GM12891 (cell line): ENCODE results near the gene ARMC8.

Experiments
- DNase-seq: peaks from one replicate; pipeline ENCODE4 v3.0.0; 2011; ENCODE audit warnings: low spot score; ENCODE audit not compliant: insufficient read length
- FAIRE-seq: peaks from 2 replicates; lab custom pipeline; 2011; peaks lifted over from hg19 to GRCh38; lab: Jason Lieb, UNC
- PAX5 ChIP-seq: IDR thresholded peaks from 2 replicates; pipeline ENCODE4 v1.6.1; 2011; ENCODE audit warnings: low read length, moderate library complexity, mild to moderate bottlenecking; ENCODE audit not compliant: insufficient read depth, severe bottlenecking
- POLR2A ChIP-seq: IDR thresholded peaks from 2 replicates; pipeline ENCODE4 v1.6.1; 2011; ENCODE audit warnings: low read depth, low read length, control low read depth
- POLR2AphosphoS5 ChIP-seq: IDR thresholded peaks from 2 replicates; pipeline ENCODE4 v1.6.1; 2011; ENCODE audit warnings: low read depth, low read length, control low read depth
- POU2F2 ChIP-seq: IDR thresholded peaks from 2 replicates; pipeline ENCODE4 v1.6.1; 2011; ENCODE audit warnings: low read depth, mild to moderate bottlenecking, control low read depth, low read length, moderate library complexity
- SPI1 ChIP-seq: IDR thresholded peaks from 2 replicates; pipeline ENCODE4 v1.6.1; 2011; ENCODE audit warnings: low read depth, low read length, control low read depth
- TAF1 ChIP-seq: IDR thresholded peaks from 2 replicates; pipeline ENCODE4 v1.6.1; 2011; ENCODE audit warnings: low read depth, low read length, control low read depth

ARMC8 gene

DNA sequence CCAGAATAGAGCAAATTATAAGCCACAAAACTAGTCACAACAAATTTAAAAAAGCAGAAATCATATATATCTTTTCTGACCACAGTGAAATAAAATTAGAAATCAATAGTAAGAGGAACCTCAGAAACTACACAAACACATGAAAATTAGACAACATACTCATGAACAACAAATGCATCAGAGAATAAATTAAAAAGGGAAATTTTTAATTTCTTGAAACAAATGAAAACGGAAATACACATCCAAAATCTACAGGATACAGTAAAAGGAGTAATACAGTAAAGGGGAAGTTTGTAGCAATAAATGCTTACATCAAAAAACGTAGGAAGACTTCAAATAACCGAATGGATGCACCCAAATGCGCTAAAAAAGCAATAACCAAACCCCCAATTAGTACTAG, 123.4 kb downstream of the ARMC8 start:
- TF ChIP-seq POU2F2 (no peak), POLR2AphosphoS5 (no peak), POLR2A (no peak), SPI1 (no peak), PAX5 (no peak), TAF1 (no peak)
- FAIRE-seq (no peak), DNase-seq (no peak)

- DNase-seq (no peak), FAIRE-seq (no peak)
- TF ChIP-seq TAF1 = no peak
- TF ChIP-seq POU2F2 = no peak
- TF ChIP-seq POLR2A = no peak
- no peak for TF ChIP-seq POLR2AphosphoS5
- TF ChIP-seq PAX5 = no peak
- TF ChIP-seq SPI1 = no peak
Observed at GRCh38 chr3:138314751-138315150, 127.7 kb downstream of the ARMC8 start.

DNA sequence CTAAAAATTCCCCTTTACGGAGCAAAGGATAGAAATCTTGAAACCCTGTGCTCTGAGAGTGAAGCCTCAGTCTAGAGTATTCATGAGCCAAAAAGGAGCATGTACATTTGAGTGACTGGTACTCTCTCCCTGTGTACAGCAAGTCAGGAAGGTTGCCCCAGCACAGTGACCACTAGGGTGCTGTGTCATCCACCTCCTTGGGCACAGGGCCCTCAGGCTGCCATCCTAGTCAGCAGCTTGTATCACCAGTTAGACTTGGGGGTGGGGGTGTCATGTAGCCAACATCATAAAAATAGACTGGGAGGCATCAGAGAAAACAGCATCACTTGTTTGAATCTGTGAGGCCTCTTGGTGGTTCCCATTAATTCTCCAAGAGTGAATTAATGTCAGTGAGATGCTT, 130.6 kb downstream of the ARMC8 start:
- TF ChIP-seq PAX5 (no peak), POLR2A (no peak), POU2F2 (no peak), POLR2AphosphoS5 (no peak), SPI1 (no peak), TAF1 (no peak)
- DNase-seq (no peak), FAIRE-seq (no peak)

- DNase-seq (no peak), FAIRE-seq (no peak)
- no peak for TF ChIP-seq PAX5
- TF ChIP-seq POU2F2 = no peak
- TF ChIP-seq POLR2A = no peak
- no peak for TF ChIP-seq POLR2AphosphoS5
- TF ChIP-seq SPI1 = no peak
Observed at GRCh38 chr3:138323971-138324370, 136.9 kb downstream of the ARMC8 start.

GRCh38 chr3:138325990-138326389, 138.9 kb downstream of the ARMC8 start:
- TF ChIP-seq TAF1 = no peak
- TF ChIP-seq POLR2AphosphoS5 = no peak
- no peak for TF ChIP-seq POU2F2
- TF ChIP-seq PAX5 = no peak
- TF ChIP-seq POLR2A = no peak
- no peak for TF ChIP-seq SPI1
- DNase-seq = no peak
- FAIRE-seq = no peak

DNA sequence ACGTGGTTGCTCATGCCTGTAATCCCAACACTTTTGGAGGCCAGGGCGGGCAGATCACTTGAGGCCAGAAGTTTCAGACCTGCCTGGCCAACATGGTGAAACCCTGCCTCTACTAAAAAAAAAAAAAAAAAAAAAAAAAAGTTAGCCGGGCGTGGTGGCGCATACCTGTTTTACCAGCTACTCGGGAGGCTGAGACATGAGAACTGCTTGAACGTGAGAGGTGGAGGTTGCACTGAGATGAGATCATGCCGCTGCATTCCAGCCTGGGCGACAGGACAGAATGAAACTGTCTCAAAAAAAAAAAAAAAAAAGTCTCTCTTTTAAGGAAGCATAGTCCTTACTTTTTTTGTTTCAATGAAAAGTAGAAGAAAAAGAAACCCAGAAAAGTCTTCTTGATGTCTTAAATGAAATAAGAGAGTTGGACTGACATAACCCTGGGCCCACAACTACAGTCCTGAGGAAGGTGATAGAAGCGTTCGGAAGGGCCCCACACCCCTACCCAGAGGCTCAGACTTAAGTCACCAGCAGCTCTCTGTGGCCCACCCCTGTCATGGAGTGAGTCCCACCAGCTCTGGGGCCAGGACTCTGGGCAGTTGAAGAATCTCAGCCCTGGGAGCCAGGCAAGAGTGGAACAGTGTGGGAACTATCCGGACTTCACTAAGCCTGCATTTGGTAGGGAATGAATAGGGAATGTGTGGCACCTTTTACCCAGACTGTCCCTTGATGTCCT, 139.9 kb downstream of the ARMC8 start:
- no peak for TF ChIP-seq POLR2AphosphoS5
- no peak for TF ChIP-seq POU2F2
- no peak for TF ChIP-seq SPI1
- TF ChIP-seq POLR2A = no peak
- no peak for TF ChIP-seq PAX5
- FAIRE-seq = no peak

DNA sequence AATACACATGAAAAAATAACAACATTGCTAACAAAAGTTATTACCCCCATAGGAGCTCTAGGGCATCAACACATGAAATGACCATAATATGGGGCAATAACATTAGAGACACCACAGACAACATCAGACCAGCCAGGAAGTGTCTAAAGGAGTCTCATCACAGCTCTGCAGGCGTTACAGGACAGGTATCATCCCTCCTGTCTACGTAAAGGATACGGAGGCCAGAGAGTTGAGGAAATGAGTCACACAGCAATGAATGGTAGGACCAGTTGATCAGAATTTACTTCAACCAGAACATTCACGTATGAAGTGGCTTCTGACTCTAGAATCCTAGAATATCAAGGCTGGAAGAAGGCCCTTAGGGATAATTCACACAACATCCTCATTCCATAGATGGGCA, 140.7 kb downstream of the ARMC8 start:
- no peak for FAIRE-seq
- DNase-seq = no peak
- TF ChIP-seq POLR2A = no peak
- TF ChIP-seq POU2F2 = no peak
- no peak for TF ChIP-seq TAF1
- TF ChIP-seq PAX5 = no peak
- TF ChIP-seq SPI1 = no peak
- TF ChIP-seq POLR2AphosphoS5 = no peak

More for the DNA sequence above, 139.9 kb downstream of the ARMC8 start:
- DNase-seq = no peak

- TF ChIP-seq POU2F2 (no peak), PAX5 (no peak), TAF1 (no peak), POLR2A (no peak), SPI1 (no peak), POLR2AphosphoS5 (no peak)
- FAIRE-seq = no peak
- no peak for DNase-seq
Observed at GRCh38 chr3:138328341-138328740, 141.2 kb downstream of the ARMC8 start.

- peak; percentile 48 for DNase-seq
- TF ChIP-seq TAF1 (no peak), POLR2AphosphoS5 (no peak), POLR2A (no peak), SPI1 (no peak), PAX5 (no peak), POU2F2 (no peak)
- peak; percentile 85 for FAIRE-seq
Observed at GRCh38 chr3:138329127-138329983, 142.3 kb downstream of the ARMC8 start, which contains the start of gene NME9. TSS of gene NME9 (minus strand) at chr3:138329851. CDS start at chr3:138329335, 516 bp downstream.

DNA sequence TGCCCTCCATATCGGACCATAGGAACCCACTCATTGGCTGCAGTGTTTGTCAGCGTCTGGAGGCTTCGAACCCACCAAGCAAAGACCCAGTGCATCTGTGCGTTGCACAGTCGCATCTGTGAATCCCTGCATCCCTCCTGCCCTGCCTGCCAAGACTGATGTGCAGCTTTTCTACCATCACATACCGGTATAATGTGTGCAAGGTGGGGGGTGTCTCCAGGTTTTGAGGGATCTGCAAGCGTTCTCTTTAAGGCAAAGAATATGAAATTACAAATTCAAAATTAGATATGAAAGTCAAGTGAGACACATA, 142.8 kb downstream of the ARMC8 start:
- TF ChIP-seq POLR2A (no peak), TAF1 (no peak), PAX5 (no peak), POLR2AphosphoS5 (no peak), POU2F2 (no peak), SPI1 (no peak)
- no peak for FAIRE-seq

More for the DNA sequence above, 142.8 kb downstream of the ARMC8 start:
- DNase-seq = no peak
